SK-N-SH treated with all-trans-retinoic acid at 6 μM for 48 hours (cell line): ENCODE data around the gene LDHD.

Experiments
- ARNTL ChIP-seq: fragments of 450-650 bp; formaldehyde crosslinking; IDR thresholded peaks from 2 replicates; pipeline ENCODE4 v1.5.0; 2020; ENCODE audit warnings: low read depth, mild to moderate bottlenecking, moderate library complexity, borderline replicate concordance
- TOX ChIP-seq: fragments of 250-450 bp; sonication (Bioruptor Pico); IDR thresholded peaks from 2 replicates; pipeline ENCODE4 v1.8.0; 2021; ENCODE audit warnings: mild to moderate bottlenecking, moderate library complexity, borderline replicate concordance
- ZFP3 ChIP-seq: fragments of 250-450 bp; sonication (Bioruptor Pico); IDR thresholded peaks from 2 replicates; pipeline ENCODE4 v1.5.0; 2020; ENCODE audit warnings: mild to moderate bottlenecking, moderate library complexity
- ZNF8 ChIP-seq: fragments of 450-650 bp; formaldehyde crosslinking; IDR thresholded peaks from 2 replicates; pipeline ENCODE4 v1.5.0; 2020; ENCODE audit warnings: mild to moderate bottlenecking, moderate library complexity
- TF ChIP-seq, protein P1 (sequence below): fragments of 250-450 bp; sonication (Bioruptor Pico); IDR thresholded peaks from 2 replicates; pipeline ENCODE4 v1.8.0; 2020; ENCODE audit warnings: mild to moderate bottlenecking, moderate library complexity, borderline replicate concordance

DNA sequence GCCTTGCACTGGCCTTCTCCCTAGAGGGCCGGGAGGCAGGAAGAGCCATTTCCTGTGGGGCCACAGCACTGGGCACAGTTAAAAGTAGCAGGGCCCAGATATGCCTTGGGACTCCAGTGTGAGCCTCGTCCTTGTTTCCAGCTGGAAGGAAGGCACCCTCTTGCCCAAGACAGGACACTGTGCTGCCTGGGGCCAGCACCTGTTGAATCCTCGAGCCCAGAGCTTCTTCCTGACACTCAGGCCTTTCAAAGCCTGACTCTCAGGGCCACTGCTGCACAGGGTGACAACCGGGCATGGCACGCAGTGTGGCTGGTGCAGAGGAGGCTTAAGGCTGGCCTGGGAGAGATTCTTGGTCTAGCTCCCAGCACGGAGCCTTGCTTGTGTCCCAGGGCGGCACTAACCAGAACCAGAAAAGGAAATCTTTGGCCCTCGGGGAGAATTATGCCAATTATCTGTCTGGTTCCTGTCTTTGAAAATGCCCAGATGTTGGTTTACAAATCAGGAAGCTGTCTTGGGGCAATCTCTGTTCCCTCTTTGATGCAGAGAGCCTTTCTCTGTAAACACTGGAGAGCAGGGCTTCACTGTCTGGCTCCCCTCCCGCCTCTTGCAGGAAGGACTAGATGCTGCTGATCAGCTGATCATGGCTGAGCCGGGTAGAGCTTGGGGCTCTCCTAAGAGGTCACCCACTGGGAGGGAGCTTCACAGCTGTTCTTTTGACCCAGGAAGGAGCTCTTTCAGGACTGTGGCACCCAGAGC lies 11.1 kb downstream of the LDHD start:
- no peak for TF ChIP-seq ARNTL (CRISPR knock-in tag)
- no peak for TF ChIP-seq TOX (CRISPR knock-in tag)
- no peak for TF ChIP-seq ZFP3 (CRISPR knock-in tag)
- TF ChIP-seq, protein P1, sequence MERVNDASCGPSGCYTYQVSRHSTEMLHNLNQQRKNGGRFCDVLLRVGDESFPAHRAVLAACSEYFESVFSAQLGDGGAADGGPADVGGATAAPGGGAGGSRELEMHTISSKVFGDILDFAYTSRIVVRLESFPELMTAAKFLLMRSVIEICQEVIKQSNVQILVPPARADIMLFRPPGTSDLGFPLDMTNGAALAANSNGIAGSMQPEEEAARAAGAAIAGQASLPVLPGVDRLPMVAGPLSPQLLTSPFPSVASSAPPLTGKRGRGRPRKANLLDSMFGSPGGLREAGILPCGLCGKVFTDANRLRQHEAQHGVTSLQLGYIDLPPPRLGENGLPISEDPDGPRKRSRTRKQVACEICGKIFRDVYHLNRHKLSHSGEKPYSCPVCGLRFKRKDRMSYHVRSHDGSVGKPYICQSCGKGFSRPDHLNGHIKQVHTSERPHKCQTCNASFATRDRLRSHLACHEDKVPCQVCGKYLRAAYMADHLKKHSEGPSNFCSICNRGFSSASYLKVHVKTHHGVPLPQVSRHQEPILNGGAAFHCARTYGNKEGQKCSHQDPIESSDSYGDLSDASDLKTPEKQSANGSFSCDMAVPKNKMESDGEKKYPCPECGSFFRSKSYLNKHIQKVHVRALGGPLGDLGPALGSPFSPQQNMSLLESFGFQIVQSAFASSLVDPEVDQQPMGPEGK (CRISPR knock-in tag), result no peak
- no peak for TF ChIP-seq ZNF8 (CRISPR knock-in tag)
